ENCODE measurements around the gene POLA1.

The POLA1 gene

DNA sequence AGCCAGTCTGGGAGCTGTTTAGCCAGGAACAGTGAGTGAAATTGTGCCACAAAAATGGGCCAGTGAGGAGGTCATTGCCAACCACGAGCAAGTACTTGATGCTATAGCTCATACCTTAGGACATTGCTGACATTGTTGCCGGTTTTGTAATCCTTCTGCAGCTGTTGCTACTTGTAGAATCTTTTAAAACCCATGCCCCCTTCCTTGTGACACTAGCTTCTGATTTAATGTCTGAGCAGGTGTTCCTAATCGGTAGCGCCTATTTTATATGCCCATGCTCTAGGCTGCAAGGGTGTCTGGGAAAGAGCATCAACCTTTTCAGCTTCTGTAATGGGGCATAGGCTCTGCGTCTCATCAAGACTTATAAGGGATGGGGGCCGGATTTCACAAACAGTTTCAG lies 2.6 kb downstream of the POLA1 start:
- DNase-seq (ENCODE audit: low spot score) = no peak

DNA sequence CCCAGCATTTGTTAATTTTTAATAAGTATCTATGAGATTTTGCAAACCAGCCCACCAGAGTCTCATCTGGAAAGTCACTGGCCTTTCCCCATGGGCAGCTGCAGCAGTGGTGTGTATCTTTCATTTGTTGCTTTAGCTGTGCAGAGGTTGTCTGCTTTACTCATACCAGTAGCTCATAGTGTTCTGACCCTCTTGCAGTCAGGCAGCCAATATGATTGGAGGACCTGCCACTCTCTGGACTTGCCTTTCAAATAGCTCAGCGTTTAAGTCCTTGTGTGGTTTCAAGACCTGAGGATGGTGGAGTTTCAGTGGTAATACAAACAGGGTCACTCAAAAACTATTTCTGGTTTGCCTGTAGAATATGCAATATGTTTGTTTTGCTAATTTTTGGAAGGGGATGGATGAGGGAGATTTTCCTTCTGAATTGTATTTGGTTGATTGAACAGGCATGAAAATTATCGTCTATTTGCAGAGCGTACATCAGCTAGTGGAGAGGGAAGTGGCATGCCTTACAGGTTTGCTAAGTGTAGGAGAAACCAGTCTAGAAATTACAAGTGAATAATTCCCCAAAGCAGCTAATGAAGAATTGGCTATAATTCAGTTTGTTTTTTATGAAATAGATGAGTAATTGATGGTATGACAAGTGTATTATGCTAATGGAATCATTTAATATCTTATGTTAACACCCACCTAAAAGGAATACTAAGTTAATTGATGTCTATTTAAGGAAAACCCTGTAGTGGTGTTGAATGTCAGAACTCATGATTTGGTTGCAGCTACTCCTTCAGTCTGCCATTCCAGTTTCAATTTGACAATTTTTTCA lies 8.9 kb downstream of the POLA1 start:
- no peak for DNase-seq (ENCODE audit: low spot score)

DNA sequence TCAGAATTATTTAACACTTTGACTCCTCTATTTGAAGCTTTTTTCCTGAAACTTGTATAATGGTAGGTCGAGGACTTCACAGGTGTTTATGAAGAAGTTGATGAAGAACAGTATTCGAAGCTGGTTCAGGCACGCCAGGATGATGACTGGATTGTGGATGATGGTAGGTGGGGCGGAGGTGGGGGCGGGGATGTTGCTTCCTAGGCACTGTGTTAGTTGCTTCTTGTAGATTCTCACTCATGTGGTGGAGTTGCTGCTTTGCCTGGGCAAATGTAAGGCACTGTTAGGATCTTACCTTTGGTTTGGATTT lies 9.4 kb downstream of the POLA1 start:
- DNase-seq (ENCODE audit: low spot score) = no peak

DNA sequence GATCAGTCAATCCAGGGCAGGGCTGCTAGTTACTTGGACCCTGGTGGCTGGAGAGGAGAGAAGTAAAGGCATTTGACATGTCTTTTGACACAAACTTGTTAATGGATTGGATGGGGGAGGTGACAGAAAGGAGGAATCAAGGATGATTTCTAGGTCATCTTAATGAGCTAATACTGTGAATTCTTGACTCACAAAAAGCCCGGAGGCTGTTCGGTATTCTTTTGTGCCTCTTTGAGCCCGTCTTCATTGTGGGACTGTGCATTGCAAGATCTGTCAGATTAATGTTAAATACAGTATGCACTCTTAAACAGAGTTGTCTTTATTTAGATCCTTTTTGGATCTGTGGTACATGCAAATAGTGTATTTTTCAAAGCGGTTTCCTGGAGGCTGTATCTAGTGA lies 25.1 kb downstream of the POLA1 start:
- no peak for DNase-seq (ENCODE audit: low spot score)

DNA sequence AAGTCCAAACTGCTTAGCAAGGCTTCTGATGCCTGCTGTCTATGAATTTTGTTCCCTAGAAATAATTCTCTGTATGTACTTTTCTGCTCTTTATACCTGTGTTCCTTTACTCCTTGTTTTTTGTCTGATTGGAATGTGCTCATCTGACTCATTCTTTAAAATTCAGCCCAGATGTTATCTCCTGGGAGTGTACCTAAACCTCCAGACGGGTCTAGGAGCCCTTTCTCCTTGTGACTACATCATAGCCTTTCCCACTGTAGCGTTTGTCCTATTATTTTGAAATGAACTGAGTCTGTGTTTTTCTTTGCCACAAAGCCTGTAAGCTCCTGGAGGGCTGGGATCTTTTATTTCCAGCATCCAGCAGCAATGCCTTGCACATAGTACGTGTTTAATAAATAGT lies 26.3 kb downstream of the POLA1 start:
- DNase-seq (ENCODE audit: low spot score) = no peak

DNA sequence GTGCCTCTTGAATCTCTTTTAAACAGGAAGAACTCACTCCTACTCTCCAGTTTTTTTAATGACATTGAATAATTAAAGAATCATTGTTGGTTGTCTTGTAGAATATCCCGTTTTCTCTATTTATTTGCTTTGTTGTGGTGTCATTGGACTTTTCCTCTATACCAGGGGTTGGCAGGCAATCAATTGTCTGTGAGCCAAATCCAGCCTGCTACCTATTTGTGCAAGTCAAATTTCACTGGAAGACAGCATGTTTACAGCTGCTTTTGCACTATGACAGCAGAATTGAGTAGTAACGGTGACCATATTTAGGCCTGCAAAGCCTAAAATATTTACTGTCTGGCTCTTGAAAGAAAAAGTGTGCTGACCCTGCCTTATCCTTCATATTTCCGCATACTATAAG lies 34.8 kb downstream of the POLA1 start:
- DNase-seq (ENCODE audit: low spot score) = no peak

DNA sequence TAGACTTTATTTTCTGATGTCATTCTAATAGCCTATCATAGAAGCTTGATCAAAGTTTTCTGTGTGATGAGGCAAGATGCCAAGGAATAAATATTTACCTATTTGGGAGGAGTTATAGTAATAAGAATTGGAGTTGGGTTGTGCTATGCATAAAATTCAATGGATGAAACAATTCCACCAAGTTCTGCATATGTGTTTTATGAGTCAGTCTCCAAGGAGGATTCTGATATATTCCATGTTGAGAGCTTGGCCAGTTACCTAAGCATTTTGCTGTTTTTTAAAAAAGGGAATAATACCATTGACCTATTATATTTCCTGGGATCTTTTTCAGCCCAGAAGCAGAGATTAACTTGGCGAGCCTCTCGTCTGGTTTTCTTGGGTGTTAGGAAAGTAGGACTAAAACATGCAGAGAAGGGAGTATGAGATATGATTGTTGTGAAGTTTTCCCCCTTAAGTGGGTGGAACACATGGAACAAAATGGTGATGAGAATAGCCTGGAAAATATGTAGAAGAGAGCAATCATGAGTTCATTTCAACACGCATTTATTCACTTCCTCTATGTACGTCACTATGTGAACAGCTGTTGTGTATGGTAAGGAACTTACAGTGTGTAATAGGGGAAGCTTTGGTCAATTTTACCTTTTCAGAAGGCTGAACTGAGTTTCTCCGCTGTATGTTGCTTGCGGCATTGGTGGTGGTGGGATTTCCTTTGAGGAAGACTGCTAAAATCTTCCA lies 39.2 kb downstream of the POLA1 start:
- DNase-seq (ENCODE audit: low spot score) = no peak

DNA sequence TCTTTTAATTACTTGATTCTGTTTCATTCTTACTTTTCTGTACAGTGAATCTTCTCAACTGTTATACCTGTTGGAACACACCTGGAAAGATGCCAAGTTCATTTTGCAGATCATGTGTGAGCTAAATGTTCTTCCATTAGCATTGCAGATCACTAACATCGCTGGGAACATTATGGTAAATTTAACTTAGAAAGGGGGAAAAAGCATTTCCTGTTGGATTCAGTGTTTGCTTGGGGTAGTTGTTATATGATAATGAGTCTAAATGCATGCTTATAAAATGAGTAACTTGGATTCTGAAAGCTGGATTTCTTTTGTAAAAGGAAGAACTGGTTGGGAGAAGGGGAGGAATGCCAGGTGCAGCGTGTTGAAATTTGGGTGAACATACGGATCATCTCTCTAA lies 47.6 kb downstream of the POLA1 start:
- no peak for DNase-seq (ENCODE audit: low spot score)

DNA sequence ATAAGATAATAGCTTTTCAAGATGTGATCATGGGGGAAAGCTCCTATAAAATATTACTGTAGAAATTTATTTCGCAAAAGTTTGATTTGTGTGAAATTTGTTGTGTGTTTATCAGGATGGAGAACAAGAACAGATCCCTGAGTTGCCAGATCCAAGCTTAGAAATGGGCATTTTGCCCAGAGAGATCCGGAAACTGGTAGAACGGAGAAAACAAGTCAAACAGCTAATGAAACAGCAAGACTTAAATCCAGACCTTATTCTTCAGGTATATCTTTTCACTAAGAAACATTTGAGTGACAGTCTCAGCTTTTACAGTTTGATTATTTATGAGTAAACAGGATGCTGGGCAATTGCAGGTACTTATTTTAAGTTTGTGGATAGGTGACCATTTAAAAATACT lies 54.5 kb downstream of the POLA1 start:
- DNase-seq (ENCODE audit: low spot score) = no peak

DNA sequence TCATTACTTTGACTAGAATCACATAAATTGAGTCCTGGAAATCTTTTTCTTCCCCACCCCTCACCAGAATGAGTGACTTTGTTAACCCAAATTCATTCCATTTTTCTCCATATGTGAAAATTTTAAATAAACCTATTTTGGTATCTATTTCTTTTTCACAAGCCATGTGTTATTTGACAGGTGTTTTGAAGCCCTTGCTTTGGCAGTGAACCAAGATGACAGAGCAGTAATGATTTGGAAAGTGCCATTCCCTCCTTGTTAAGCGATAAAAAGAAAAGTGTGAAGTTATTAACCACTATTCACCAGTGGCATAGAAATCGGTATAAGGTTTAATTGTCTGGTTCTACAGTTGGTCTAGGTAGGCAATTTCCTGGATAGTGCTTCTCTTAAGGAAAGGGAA lies 66.1 kb downstream of the POLA1 start:
- DNase-seq (ENCODE audit: low spot score) = no peak

DNA sequence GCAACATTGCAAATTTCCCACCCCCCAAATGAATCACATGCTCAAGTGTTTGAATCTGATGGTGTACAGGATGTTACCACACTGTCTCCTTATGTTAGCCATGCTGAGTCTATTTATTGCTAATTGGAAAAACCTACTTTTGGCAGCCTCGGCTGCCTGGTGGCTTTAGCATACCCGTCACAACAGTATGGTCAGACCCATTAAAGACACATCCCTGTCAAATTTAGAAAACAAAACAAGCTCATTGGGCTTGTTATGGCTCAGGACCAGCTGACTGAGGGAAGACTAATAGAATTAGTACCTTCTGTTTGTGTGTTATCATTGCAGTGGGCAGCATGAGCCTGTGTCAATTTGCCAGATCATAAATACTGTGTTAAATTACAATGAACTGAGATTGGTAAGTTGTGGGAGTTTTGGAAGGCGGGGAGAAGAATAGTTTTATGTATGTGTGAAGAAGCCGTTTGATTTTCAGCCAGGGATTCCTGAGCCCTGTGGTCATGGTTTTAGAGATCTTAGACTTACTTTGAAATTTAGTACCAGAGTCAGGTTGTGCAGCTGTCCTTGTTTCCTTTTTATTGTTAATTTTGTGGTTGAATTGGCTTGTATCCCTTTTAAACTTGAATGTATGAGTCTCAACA lies 66.8 kb downstream of the POLA1 start:
- no peak for DNase-seq (ENCODE audit: low spot score)

DNA sequence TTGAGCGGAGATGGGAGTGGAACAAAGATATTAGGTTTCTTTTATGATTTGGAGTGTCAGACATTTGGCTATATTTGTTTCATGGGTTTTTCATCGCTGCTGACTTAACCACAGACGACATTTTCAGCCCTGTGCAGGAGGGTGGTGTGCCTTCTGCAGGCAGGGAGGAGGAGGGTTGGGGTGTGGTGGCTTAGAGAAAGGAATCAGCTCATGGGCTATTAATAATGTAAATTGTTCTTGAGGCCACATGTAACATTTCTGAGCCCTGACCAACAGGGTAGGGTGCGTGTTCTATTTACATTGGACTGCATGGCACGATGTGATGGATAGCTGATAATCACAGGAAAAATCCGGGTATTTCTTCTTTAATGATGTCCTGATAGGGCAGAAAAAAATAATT lies 67.6 kb downstream of the POLA1 start:
- no peak for DNase-seq (ENCODE audit: low spot score)

DNA sequence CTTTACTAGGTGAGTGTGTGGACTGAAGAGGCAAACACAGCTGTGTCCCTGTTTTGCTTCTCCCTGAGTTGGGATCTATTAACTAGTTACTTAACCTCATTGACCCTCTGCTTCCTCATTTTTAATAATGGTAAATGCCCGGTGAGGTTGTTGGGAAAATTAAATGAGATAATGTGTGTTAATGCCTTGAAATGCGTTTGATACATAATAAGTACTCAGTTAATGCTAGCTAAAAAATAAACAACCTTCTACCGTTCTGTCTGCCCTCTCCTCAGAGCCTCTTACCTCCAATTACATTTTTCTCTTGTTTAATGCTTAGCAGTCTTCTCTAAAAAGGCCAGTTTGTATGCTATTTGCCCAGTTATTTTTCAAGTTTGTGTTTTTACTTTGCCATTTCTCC lies 70.3 kb downstream of the POLA1 start:
- no peak for DNase-seq (ENCODE audit: low spot score)

DNA sequence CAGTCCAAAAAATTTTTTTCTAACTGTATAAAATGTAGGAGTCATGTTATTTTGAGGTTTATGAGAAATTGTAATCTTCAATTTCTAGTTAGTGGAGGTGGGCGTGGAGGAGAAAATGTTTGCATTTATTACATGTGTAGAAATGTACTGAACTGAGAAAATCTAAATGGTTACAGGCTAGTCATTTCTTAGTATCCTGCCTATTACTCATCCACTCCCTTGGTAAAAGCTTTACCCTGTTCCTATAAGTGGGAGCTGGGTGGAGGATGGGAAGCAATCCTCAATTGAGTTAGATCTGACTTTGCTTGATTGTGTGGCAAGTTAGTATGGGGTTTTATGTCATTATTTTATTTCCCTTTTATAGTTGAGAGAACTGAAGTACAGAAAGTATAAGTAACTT lies 73.8 kb downstream of the POLA1 start:
- DNase-seq (ENCODE audit: low spot score) = no peak

DNA sequence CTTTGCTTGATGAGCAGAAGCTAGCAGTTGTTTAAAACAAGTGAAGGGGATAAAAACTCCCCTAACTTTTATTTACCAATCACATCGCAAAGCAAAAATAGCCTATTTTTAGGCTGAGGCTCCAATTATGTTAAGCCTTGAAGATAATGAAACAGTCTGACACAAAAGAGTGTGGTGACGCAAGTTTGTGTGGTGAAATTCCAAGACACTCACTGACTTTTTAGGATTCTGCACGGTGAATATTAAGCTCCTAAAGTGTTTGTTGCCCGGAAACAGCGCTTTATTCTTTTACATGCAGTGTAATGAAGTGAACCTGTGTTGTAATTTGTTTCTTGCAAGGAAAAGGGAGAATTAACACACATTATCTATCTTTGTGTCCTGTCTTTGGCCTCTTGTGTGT lies 74.8 kb downstream of the POLA1 start:
- no peak for DNase-seq (ENCODE audit: low spot score)

DNA sequence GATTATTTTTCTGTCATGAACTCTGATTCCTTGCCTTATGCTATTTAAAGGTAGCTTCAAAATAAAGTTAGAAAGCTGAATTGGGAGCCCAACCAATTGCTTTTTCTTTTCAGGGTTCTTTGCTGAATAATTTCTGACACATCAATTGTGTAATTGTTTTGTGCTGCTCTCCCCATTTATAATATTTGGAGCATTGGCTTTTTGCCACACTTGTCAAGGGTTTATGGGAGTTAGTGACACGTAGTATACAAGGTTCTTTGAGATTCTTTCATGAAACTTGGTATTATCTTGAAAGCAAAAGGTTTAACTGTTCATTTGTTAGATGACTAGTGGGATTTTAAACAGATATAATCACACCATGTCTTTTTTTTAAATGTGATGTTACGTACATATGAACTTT lies 80.9 kb downstream of the POLA1 start:
- no peak for DNase-seq (ENCODE audit: low spot score)

DNA sequence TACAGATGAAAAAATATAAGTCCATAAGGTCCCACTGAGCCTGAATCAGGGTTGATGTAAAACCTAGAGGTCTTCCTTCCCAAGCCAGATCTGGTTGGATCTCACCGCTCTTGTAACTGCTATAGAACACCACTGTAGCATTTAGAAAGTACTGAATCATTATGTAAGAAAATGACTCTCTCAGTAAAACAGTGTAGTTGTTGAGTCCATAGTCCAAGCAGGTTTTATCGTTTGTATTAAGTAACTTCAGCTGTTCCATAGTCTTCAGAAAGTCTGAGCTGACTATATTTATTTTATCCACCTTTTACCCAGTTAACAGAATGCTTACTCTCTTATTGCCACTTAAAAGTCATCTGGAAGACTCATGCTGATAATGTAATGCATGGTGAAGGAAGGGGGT lies 82.2 kb downstream of the POLA1 start:
- no peak for DNase-seq (ENCODE audit: low spot score)

DNA sequence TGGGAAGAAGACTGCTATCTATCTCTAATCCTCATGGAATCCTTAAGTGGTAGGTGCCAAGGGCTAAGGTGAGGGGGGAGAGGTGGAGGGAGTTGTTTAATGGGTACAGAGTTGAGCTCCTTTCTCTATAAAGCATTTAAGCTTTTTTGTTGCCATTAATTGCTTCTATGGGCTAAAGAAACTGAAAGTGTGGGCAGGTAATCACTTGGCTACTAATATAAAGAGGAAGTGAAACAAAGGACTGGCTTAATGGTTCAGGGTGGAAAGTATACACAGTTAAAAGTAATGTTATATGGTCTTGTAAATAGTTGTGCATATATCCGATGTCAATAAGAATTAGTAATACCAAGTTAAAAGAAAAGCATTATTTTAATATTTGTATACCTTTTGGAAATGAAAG lies 83.9 kb downstream of the POLA1 start:
- DNase-seq (ENCODE audit: low spot score) = no peak

DNA sequence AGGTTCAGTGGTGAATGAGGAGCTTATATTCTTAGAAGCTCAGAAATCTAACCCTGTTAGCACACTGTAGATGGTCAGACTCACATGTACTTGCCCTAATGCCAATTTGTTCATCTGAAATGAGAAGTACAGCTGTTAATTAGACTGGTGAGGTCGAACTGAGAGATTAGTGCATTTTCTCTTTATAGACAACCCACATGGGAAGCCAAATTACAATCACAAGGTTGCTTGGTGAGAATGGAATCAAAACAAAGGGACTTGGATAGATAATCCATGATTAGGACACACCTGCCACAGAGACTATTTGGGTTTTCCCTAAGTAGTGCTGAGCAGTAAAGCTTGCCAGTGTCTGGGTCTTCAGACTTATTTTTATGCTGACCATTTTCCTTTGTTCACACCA lies 88.3 kb downstream of the POLA1 start:
- DNase-seq (ENCODE audit: low spot score) = no peak

DNA sequence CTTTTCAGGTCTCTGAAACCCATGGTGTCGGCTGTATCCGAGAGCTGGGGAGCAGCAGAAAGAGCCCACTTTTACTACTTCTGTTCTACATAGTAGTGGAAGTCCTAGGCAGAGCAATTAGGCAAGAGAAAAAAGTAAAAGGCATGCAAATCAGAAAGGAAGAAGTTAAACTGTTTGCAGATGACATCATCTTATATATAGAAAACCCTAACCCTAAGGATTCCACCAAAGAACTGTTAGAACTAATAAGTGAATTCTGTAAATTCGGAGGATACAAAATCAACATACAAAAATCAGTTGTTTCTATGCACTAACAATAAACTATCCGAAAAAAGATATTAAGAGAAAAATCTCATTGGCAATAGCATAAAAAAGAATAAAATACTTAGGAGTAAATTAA lies 95.3 kb downstream of the POLA1 start:
- no peak for DNase-seq (ENCODE audit: low spot score)

DNA sequence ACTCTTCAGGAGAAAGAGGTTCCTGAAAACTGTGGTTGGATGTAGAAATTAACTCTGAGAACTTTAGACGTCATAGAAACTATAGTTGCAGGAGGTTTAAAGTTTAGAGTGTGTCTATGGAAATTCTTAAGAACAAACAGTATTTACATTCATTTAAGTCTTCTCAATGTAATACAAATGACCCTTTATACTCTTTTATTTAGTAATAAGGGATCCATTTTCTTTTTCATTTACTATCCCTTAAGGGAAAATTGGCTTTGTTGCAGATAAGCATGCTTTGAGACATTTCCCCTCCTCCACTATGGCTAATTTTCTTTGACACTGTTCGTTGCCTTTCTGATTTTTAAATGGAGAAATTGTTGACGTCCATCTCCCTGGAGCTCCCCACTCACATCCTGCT lies 96.4 kb downstream of the POLA1 start:
- DNase-seq (ENCODE audit: low spot score) = no peak

DNA sequence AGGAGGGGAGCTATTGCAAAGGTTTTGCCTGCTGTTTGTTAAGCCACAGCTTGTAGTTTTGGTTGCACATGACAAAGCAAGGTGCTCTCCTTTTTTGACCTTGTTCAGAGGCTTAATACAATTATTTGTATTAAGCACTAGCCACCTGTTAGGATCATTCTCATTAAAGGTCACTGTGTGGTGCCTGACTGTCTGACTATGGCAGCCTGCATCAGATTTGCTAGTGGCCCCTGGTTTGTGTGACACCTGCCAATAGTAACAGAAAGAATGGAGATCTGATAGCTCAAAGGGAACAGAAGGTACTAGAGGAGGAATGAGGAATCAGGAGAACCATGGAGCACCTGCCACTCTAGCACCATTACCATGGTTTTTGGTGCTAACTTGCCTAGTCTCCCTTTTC lies 102.5 kb downstream of the POLA1 start:
- DNase-seq (ENCODE audit: low spot score) = no peak

DNA sequence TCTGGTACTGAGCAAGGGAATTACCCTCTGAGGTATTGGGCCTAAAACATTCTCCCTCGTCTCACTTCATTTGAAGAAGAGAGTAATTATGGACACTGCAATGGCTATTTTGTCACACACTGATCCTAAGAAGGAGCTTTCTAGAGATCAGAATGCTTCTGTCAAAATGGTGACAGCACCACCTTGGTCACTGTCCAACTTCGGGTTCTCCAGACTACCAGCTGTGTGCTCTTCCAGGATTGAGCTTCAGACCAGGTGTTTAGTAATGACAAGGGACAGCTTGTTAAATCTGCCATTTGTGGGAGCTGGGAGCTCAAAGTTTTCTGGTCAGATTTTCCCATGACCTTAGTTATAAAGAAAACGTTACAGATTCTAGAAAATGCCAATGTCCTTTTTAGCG lies 105.4 kb downstream of the POLA1 start:
- DNase-seq (ENCODE audit: low spot score) = no peak

DNA sequence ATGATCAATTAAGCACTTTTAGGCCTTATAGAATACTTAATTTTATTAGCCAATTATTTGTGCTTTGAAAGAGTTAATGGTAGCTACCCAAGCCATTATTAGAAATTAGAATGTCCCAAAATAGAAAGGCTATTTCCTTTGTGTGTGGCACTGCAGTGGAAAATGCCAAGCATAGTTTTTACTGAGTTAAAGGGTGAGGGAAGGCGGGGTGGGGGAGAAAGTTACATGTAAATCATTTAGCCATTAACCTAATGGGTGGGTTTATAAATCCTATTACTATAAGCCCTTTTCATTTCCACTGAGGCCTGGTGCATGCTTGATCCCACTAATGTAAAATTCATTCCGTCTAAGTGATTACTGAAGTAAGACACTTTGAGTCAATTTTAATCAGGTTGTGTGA lies 105.8 kb downstream of the POLA1 start:
- DNase-seq (ENCODE audit: low spot score) = no peak

Data from putamen (tissue), 1 donor.